Testis (tissue), 2 donors: ENCODE data around the gene ARHGEF28.

Experiments used
- POLR2A ChIP-seq: fragments of 450-650 bp; IDR thresholded peaks from one replicate; pipeline ENCODE4 v1.6.1; 2017; ENCODE audit warnings: antibody characterized with exemption, mild to moderate bottlenecking, moderate library complexity
- TF ChIP-seq, protein P1 (sequence below), 3 experiments: fragments of 450-650 bp in 2 of 3; fragments of 200-600 bp in 1 of 3; sonication (generic) in 1 of 3; IDR thresholded peaks; one replicate each; pipeline ENCODE4 v1.5.1; 2016 to 2019; ENCODE audit warnings: antibody characterized with exemption in 3 of 3, mild to moderate bottlenecking in 2 of 3, moderate library complexity in 1 of 3

- TF ChIP-seq, protein P1, sequence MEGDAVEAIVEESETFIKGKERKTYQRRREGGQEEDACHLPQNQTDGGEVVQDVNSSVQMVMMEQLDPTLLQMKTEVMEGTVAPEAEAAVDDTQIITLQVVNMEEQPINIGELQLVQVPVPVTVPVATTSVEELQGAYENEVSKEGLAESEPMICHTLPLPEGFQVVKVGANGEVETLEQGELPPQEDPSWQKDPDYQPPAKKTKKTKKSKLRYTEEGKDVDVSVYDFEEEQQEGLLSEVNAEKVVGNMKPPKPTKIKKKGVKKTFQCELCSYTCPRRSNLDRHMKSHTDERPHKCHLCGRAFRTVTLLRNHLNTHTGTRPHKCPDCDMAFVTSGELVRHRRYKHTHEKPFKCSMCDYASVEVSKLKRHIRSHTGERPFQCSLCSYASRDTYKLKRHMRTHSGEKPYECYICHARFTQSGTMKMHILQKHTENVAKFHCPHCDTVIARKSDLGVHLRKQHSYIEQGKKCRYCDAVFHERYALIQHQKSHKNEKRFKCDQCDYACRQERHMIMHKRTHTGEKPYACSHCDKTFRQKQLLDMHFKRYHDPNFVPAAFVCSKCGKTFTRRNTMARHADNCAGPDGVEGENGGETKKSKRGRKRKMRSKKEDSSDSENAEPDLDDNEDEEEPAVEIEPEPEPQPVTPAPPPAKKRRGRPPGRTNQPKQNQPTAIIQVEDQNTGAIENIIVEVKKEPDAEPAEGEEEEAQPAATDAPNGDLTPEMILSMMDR (IDR thresholded peaks at IDR 0.05) = no peak
- TF ChIP-seq POLR2A = no peak
Measured at GRCh38 chr5:73647721-73648120, 21.7 kb downstream of the ARHGEF28 start.
